Fibroblast of skin of back (primary cell): ENCODE measurements around the gene RFNG. TPM values are rescaled to one million over a fixed set of nuclear protein-coding genes. Genes with fewer than 3 reads are reported as not detected.

ENCODE experiments used
- DNase-seq: peaks from one replicate; pipeline ENCODE4 v3.0.0-alpha.2; 2013
- polyA plus RNA-seq, 2 experiments: library from polyadenylated mRNA; unstranded; fragments of 120-200 nt; gene quantifications; one replicate each; pipeline ENCODE4 v1.2.1, GENCODE V29; 2013; ENCODE audit not compliant: insufficient read length in 2 of 2

Gene RFNG
- polyA plus RNA-seq (2013, experiment 1 of 2; ENCODE audit: insufficient read length): 39.8 TPM
- polyA plus RNA-seq (2013, experiment 2 of 2; ENCODE audit: insufficient read length): 39.1 TPM

GRCh38 chr17:82051776-82052637 lies at the start of gene RFNG, which contains the start of gene GPS1:
Gene RFNG (minus strand): TSS chr17:82051811. CDS start chr17:82051766, 45 bp downstream.
Gene GPS1 (plus strand): TSS chr17:82051898. CDS start chr17:82051932, 34 bp downstream.
- DNase-seq: peak; percentile 56

GRCh38 chr17:82101301-82101715 lies 49.7 kb upstream of the RFNG start:
- DNase-seq: no peak

GRCh38 chr17:82100502-82101298 lies 49.1 kb upstream of the RFNG start:
- no peak for DNase-seq

GRCh38 chr17:82098939-82099763 lies 47.5 kb upstream of the RFNG start:
- DNase-seq: no peak

GRCh38 chr17:82098169-82098938 lies 46.7 kb upstream of the RFNG start, which contains the start of gene FASN:
Gene FASN (minus strand): TSS chr17:82098236. CDS start chr17:82096445, 1,791 bp downstream.
- peak; percentile 96 for DNase-seq

- no peak for DNase-seq
Measured at GRCh38 chr17:82097919-82098168, 46.2 kb upstream of the RFNG start.

- DNase-seq: peak; percentile 63
Measured at GRCh38 chr17:82097184-82097918, 45.7 kb upstream of the RFNG start.

GRCh38 chr17:82096709-82097183 lies 45.1 kb upstream of the RFNG start:
- DNase-seq: no peak

- no peak for DNase-seq
Measured at GRCh38 chr17:82095777-82096708, 44.4 kb upstream of the RFNG start.

GRCh38 chr17:82094931-82095776 lies 43.5 kb upstream of the RFNG start:
- no peak for DNase-seq

- DNase-seq: no peak
Measured at GRCh38 chr17:82092995-82093751, 41.6 kb upstream of the RFNG start.

GRCh38 chr17:82092628-82092994 lies 41.0 kb upstream of the RFNG start:
- DNase-seq: no peak

- DNase-seq: no peak
Measured at GRCh38 chr17:82092094-82092586, 40.5 kb upstream of the RFNG start.

GRCh38 chr17:82091264-82092066 lies 39.9 kb upstream of the RFNG start:
- no peak for DNase-seq

- no peak for DNase-seq
Measured at GRCh38 chr17:82090549-82091263, 39.1 kb upstream of the RFNG start.
